GM21447 (cell line): Measurements from ENCODE around the gene SPATA13.
A peak's percentile ranks its signal among the peaks of the same experiment; 100 is the strongest.

Experiments
- ATAC-seq: cut with Tn5 transposase; IDR thresholded peaks from one replicate; pipeline ENCODE4 v1.9.1; 2021; ENCODE audit not compliant: unreplicated experiment

The SPATA13 gene

GRCh38 chr13:24276306-24276705 lies 115.8 kb downstream of the SPATA13 start:
- peak; percentile 18 for ATAC-seq

GRCh38 chr13:24276861-24277260 lies 116.3 kb downstream of the SPATA13 start:
- no peak for ATAC-seq

GRCh38 chr13:24277761-24278160 lies 117.2 kb downstream of the SPATA13 start:
- no peak for ATAC-seq

- no peak for ATAC-seq
Measured at GRCh38 chr13:24279327-24280110, 119.0 kb downstream of the SPATA13 start.

- ATAC-seq: peak; percentile 69
Measured at GRCh38 chr13:24280720-24281119, 120.2 kb downstream of the SPATA13 start.

GRCh38 chr13:24281188-24282008 lies 120.9 kb downstream of the SPATA13 start:
- ATAC-seq: no peak

- no peak for ATAC-seq
Measured at GRCh38 chr13:24282256-24282655, 121.7 kb downstream of the SPATA13 start.

- ATAC-seq: no peak
Measured at GRCh38 chr13:24284889-24285565, 124.5 kb downstream of the SPATA13 start.

- ATAC-seq: no peak
Measured at GRCh38 chr13:24286624-24287023, 126.1 kb downstream of the SPATA13 start.

- no peak for ATAC-seq
Measured at GRCh38 chr13:24287748-24288287, 127.3 kb downstream of the SPATA13 start.

- ATAC-seq: no peak
Measured at GRCh38 chr13:24288870-24289269, 128.3 kb downstream of the SPATA13 start.

GRCh38 chr13:24290280-24290932 lies 129.9 kb downstream of the SPATA13 start:
- ATAC-seq: no peak

GRCh38 chr13:24292481-24292880 lies 132.0 kb downstream of the SPATA13 start:
- no peak for ATAC-seq

GRCh38 chr13:24293746-24294145 lies 133.2 kb downstream of the SPATA13 start:
- no peak for ATAC-seq

GRCh38 chr13:24299488-24300114 lies 139.1 kb downstream of the SPATA13 start:
- ATAC-seq: no peak

GRCh38 chr13:24301434-24301833 lies 140.9 kb downstream of the SPATA13 start:
- ATAC-seq: no peak

- no peak for ATAC-seq
Measured at GRCh38 chr13:24301911-24302310, 141.4 kb downstream of the SPATA13 start.

GRCh38 chr13:24304620-24305019 lies 144.1 kb downstream of the SPATA13 start:
- no peak for ATAC-seq

- ATAC-seq: no peak
Measured at GRCh38 chr13:24306632-24307031, 146.1 kb downstream of the SPATA13 start.
